ENCODE data around the gene TSSK6.

The TSSK6 gene

GRCh38 chr19:19514881-19515641 is at the start of gene TSSK6:
TSS of gene TSSK6 (minus strand) at chr19:19515548. CDS start at chr19:19515427, 121 bp downstream.
- no peak for DNase-seq (ENCODE audit: low read depth)

GRCh38 chr19:19563348-19563848 is 48.0 kb upstream of the TSSK6 start:
- no peak overlapping the region for H3K4me3 ChIP-seq (ENCODE audit: control insufficient read depth, low read depth, low read length)
- no peak for TF ChIP-seq CTCF (conservative IDR thresholded peaks at IDR 0.05; ENCODE audit: control insufficient read depth, insufficient read depth, low read depth, low read length)

More at GRCh38 chr19:19514881-19515641, at the start of gene TSSK6:
- peak within 1 kb of the TSS; percentile 94 for H3K4me3 ChIP-seq (ENCODE audit: control insufficient read depth, low read depth, low read length)
- no peak for TF ChIP-seq CTCF (conservative IDR thresholded peaks at IDR 0.05; ENCODE audit: control insufficient read depth, insufficient read depth, low read depth, low read length)

GRCh38 chr19:19562665-19563347 is 47.5 kb upstream of the TSSK6 start:
- H3K4me3 ChIP-seq (ENCODE audit: control insufficient read depth, low read depth, low read length): no peak overlapping the region
- TF ChIP-seq CTCF (conservative IDR thresholded peaks at IDR 0.05; ENCODE audit: control insufficient read depth, insufficient read depth, low read depth, low read length): no peak
- DNase-seq (ENCODE audit: low read depth): no peak

More at GRCh38 chr19:19563348-19563848, 48.0 kb upstream of the TSSK6 start:
- DNase-seq (ENCODE audit: low read depth): no peak

GRCh38 chr19:19561946-19562664 is 46.8 kb upstream of the TSSK6 start:
- no peak for DNase-seq (ENCODE audit: low read depth)
- H3K4me3 ChIP-seq (ENCODE audit: control insufficient read depth, low read depth, low read length): no peak overlapping the region
- no peak for TF ChIP-seq CTCF (conservative IDR thresholded peaks at IDR 0.05; ENCODE audit: control insufficient read depth, insufficient read depth, low read depth, low read length)

- TF ChIP-seq CTCF (conservative IDR thresholded peaks at IDR 0.05; ENCODE audit: control insufficient read depth, insufficient read depth, low read depth, low read length): no peak
- DNase-seq (ENCODE audit: low read depth): no peak
These were observed 44.6 kb upstream of the TSSK6 start for GRCh38 chr19:19559931-19560330.

GRCh38 chr19:19558636-19559035 is 43.3 kb upstream of the TSSK6 start:
- TF ChIP-seq CTCF (conservative IDR thresholded peaks at IDR 0.05; ENCODE audit: control insufficient read depth, insufficient read depth, low read depth, low read length): no peak
- no peak for DNase-seq (ENCODE audit: low read depth)
- H3K4me3 ChIP-seq (ENCODE audit: control insufficient read depth, low read depth, low read length): no peak overlapping the region

More at GRCh38 chr19:19559931-19560330, 44.6 kb upstream of the TSSK6 start:
- H3K4me3 ChIP-seq (ENCODE audit: control insufficient read depth, low read depth, low read length): no peak overlapping the region

Measured in fibroblast of mammary gland (primary cell).